ENCODE measurements around the gene ADPRS. TPM values are rescaled to one million over a fixed set of nuclear protein-coding genes. Genes with fewer than 3 reads are reported as not detected.

The ADPRS gene
- total and polyA plus RNA-seq, 2 experiments from 2014 or later = 42.0 to 70.3 TPM

- Histone ChIP-seq H3K79me2 (ENCODE audit: insufficient read depth) (no peaks in the 10 kb centered on the region), H3K9me2 (ENCODE audit: insufficient read depth) (no peaks in the 10 kb centered on the region), H3K9me3 (ENCODE audit: low read depth) (no peaks in the 10 kb centered on the region), H4K20me1 (ENCODE audit: insufficient read depth) (no peaks in the 10 kb centered on the region), H3K4me1 (ENCODE audit: insufficient read depth) (no peaks in the 10 kb centered on the region), H3K27me3 (replicated peaks; ENCODE audit: insufficient read depth) (no peaks in the 10 kb centered on the region), H3F3A (ENCODE audit: insufficient read depth) (0 out of 2 replicates have a peak, but pooled peaks cover 3% of the 10 kb centered on the region), H3K4me2 (ENCODE audit: unreplicated experiment) (no peak overlapping the region), H2AFZ (no peak overlapping the region), H3K36me3 (ENCODE audit: low read depth) (0 out of 2 replicates have a peak, but pooled peaks cover 14% of the 10 kb centered on the region), H3K27ac (no peak overlapping the region), H3K4me3 (no peak overlapping the region), H3K9ac (no peak overlapping the region)
- DNase-seq = no peak
- TF ChIP-seq EZH2phosphoT487 (IDR thresholded peaks at IDR 0.05; ENCODE audit: insufficient read depth, low read depth) = no peak
- TF ChIP-seq EZH2 (IDR thresholded peaks at IDR 0.05; ENCODE audit: insufficient read depth, poor library complexity, severe bottlenecking) = no peak
- 98 to 100% methylated on average over 5 of the region's 5 CpGs for WGBS, 2 experiments (ENCODE audit: low coverage in 1 of 2, low lambda C conversion rate in 2 of 2, missing lambda C conversion rate in 2 of 2)
- in situ Hi-C loops (cut with MboI) = no loop called here
These were observed 33.0 kb upstream of the ADPRS start for GRCh38 chr1:36055706-36056105.

- 0 out of 2 replicates have a peak, but pooled peaks cover 3% of the 10 kb centered on the region for H3F3A ChIP-seq (ENCODE audit: insufficient read depth)
- WGBS, 2 experiments (ENCODE audit: low coverage in 1 of 2, low lambda C conversion rate in 2 of 2, missing lambda C conversion rate in 2 of 2) = 93 to 100% methylated on average over 1 of the region's 1 CpG
- H4K20me1 ChIP-seq (ENCODE audit: insufficient read depth) = no peaks in the 10 kb centered on the region
- no peak for DNase-seq
- no peaks in the 10 kb centered on the region for H3K36me3 ChIP-seq (ENCODE audit: low read depth)
- in situ Hi-C loops (cut with MboI) = no loop called here
- no peak overlapping the region for H3K27ac ChIP-seq
- H3K9me3 ChIP-seq (ENCODE audit: low read depth) = no peaks in the 10 kb centered on the region
- H3K9ac ChIP-seq = no peak overlapping the region
- no peak overlapping the region for H2AFZ ChIP-seq
- no peak overlapping the region for H3K4me2 ChIP-seq (ENCODE audit: unreplicated experiment)
- no peaks in the 10 kb centered on the region for H3K4me1 ChIP-seq (ENCODE audit: insufficient read depth)
- H3K79me2 ChIP-seq (ENCODE audit: insufficient read depth) = no peaks in the 10 kb centered on the region
- TF ChIP-seq EZH2 (IDR thresholded peaks at IDR 0.05; ENCODE audit: insufficient read depth, poor library complexity, severe bottlenecking) (no peak), EZH2phosphoT487 (IDR thresholded peaks at IDR 0.05; ENCODE audit: insufficient read depth, low read depth) (no peak)
- no peaks in the 10 kb centered on the region for H3K27me3 ChIP-seq (replicated peaks; ENCODE audit: insufficient read depth)
- H3K4me3 ChIP-seq = no peak overlapping the region
- H3K9me2 ChIP-seq (ENCODE audit: insufficient read depth) = no peaks in the 10 kb centered on the region
These were observed 26.4 kb upstream of the ADPRS start for GRCh38 chr1:36062315-36062714.

GRCh38 chr1:36067871-36068270 is 20.8 kb upstream of the ADPRS start:
- Histone ChIP-seq H2AFZ (no peak overlapping the region), H3K79me2 (ENCODE audit: insufficient read depth) (no peaks in the 10 kb centered on the region), H3K4me3 (no peak overlapping the region), H3F3A (ENCODE audit: insufficient read depth) (0 out of 2 replicates have a peak, but pooled peaks cover 7% of the 10 kb centered on the region), H4K20me1 (ENCODE audit: insufficient read depth) (no peaks in the 10 kb centered on the region), H3K9ac (no peak overlapping the region), H3K9me3 (ENCODE audit: low read depth) (no peaks in the 10 kb centered on the region), H3K27me3 (replicated peaks; ENCODE audit: insufficient read depth) (no peaks in the 10 kb centered on the region), H3K27ac (no peak overlapping the region), H3K36me3 (ENCODE audit: low read depth) (no peaks in the 10 kb centered on the region), H3K4me1 (ENCODE audit: insufficient read depth) (no peaks in the 10 kb centered on the region), H3K4me2 (ENCODE audit: unreplicated experiment) (no peak overlapping the region), H3K9me2 (ENCODE audit: insufficient read depth) (no peaks in the 10 kb centered on the region)
- in situ Hi-C loops (cut with MboI) = no loop called here
- TF ChIP-seq EZH2phosphoT487 (IDR thresholded peaks at IDR 0.05; ENCODE audit: insufficient read depth, low read depth) = no peak
- no peak for TF ChIP-seq EZH2 (IDR thresholded peaks at IDR 0.05; ENCODE audit: insufficient read depth, poor library complexity, severe bottlenecking)
- DNase-seq = no peak

- in situ Hi-C loops (cut with MboI) = no loop called here
- no peaks in the 10 kb centered on the region for H3K9me3 ChIP-seq (ENCODE audit: low read depth)
- no peak for DNase-seq
- no peaks in the 10 kb centered on the region for H3K36me3 ChIP-seq (ENCODE audit: low read depth)
- H3K4me3 ChIP-seq = no peak overlapping the region
- no peak for TF ChIP-seq EZH2 (IDR thresholded peaks at IDR 0.05; ENCODE audit: insufficient read depth, poor library complexity, severe bottlenecking)
- TF ChIP-seq EZH2phosphoT487 (IDR thresholded peaks at IDR 0.05; ENCODE audit: insufficient read depth, low read depth) = no peak
- H3F3A ChIP-seq (ENCODE audit: insufficient read depth) = 0 out of 2 replicates have a peak, but pooled peaks cover 7% of the 10 kb centered on the region
- no peaks in the 10 kb centered on the region for H4K20me1 ChIP-seq (ENCODE audit: insufficient read depth)
- H3K9me2 ChIP-seq (ENCODE audit: insufficient read depth) = no peaks in the 10 kb centered on the region
- no peaks in the 10 kb centered on the region for H3K79me2 ChIP-seq (ENCODE audit: insufficient read depth)
- 96 to 97% methylated on average over 2 of the region's 2 CpGs for WGBS, 2 experiments (ENCODE audit: low coverage in 1 of 2, low lambda C conversion rate in 2 of 2, missing lambda C conversion rate in 2 of 2)
- H3K27ac ChIP-seq = no peak overlapping the region
- H3K27me3 ChIP-seq (replicated peaks; ENCODE audit: insufficient read depth) = no peaks in the 10 kb centered on the region
- H2AFZ ChIP-seq = no peak overlapping the region
- H3K9ac ChIP-seq = no peak overlapping the region
- H3K4me1 ChIP-seq (ENCODE audit: insufficient read depth) = no peaks in the 10 kb centered on the region
- no peak overlapping the region for H3K4me2 ChIP-seq (ENCODE audit: unreplicated experiment)
These were observed 19.8 kb upstream of the ADPRS start for GRCh38 chr1:36068866-36069265.

DNA sequence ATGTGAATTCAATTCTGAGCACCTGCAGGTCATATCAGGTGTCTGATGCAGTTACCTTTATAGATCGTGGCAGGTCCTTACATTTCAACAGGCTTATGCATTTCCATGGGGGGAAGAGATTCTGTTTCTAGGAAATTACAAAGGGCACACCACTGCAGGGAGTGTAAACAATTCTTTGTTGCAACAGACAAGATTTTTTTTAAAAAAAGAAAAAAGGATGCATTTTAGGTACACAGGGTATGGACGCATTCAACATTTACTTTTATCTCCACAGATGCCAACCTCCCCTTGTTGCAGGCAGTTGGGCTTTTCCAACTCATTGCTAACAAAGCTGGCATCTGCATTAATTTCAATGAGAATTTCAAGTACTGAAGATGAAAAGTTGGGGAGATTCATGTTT is 18.3 kb upstream of the ADPRS start:
- TF ChIP-seq EZH2 (IDR thresholded peaks at IDR 0.05; ENCODE audit: insufficient read depth, poor library complexity, severe bottlenecking) = no peak
- no peak overlapping the region for H3K4me2 ChIP-seq (ENCODE audit: unreplicated experiment)
- no peaks in the 10 kb centered on the region for H3K36me3 ChIP-seq (ENCODE audit: low read depth)
- WGBS, 2 experiments (ENCODE audit: low coverage in 1 of 2, low lambda C conversion rate in 2 of 2, missing lambda C conversion rate in 2 of 2) = 83% methylated on average over 2 of the region's 2 CpGs
- H3K4me1 ChIP-seq (ENCODE audit: insufficient read depth) = no peaks in the 10 kb centered on the region
- H3K79me2 ChIP-seq (ENCODE audit: insufficient read depth) = no peaks in the 10 kb centered on the region
- no peak overlapping the region for H3K27ac ChIP-seq
- no peaks in the 10 kb centered on the region for H3K9me2 ChIP-seq (ENCODE audit: insufficient read depth)
- H3K4me3 ChIP-seq = no peak overlapping the region
- no peaks in the 10 kb centered on the region for H3K27me3 ChIP-seq (replicated peaks; ENCODE audit: insufficient read depth)
- no peak overlapping the region for H3K9ac ChIP-seq
- in situ Hi-C loops (cut with MboI) = no loop called here
- no peak for DNase-seq
- H3K9me3 ChIP-seq (ENCODE audit: low read depth) = no peaks in the 10 kb centered on the region
- H4K20me1 ChIP-seq (ENCODE audit: insufficient read depth) = no peaks in the 10 kb centered on the region
- H2AFZ ChIP-seq = no peak overlapping the region
- 0 out of 2 replicates have a peak, but pooled peaks cover 7% of the 10 kb centered on the region for H3F3A ChIP-seq (ENCODE audit: insufficient read depth)

Data from GM23248 (cell line).